Transverse colon (tissue), 4 donors: Measurements from ENCODE around the gene LRFN4.

Experiments used
- EP300 ChIP-seq: sonication (generic); formaldehyde crosslinking; IDR thresholded peaks from one replicate; pipeline ENCODE4 v1.6.1; 2017; ENCODE audit warnings: antibody characterized with exemption, low read depth
- POLR2A ChIP-seq: fragments of 450-650 bp; IDR thresholded peaks from one replicate; pipeline ENCODE4 v1.6.1; 2016; ENCODE audit warnings: antibody characterized with exemption, mild to moderate bottlenecking, moderate library complexity
- POLR2AphosphoS5 ChIP-seq, 3 donors: sonication (generic); formaldehyde crosslinking; IDR thresholded peaks; one replicate each; pipeline ENCODE4 v1.6.1; 2016; ENCODE audit warnings: antibody characterized with exemption in 3 of 3
- TF ChIP-seq, protein P1 (sequence below), 5 experiments: fragments of 200-600 bp in 3 of 5; fragments of 450-650 bp in 2 of 5; sonication (generic) in 3 of 5; IDR thresholded peaks; 1 replicate in 2 of 5; 2 replicates in 3 of 5; pipeline ENCODE4 v1.5.1; 2016 to 2017; ENCODE audit warnings: antibody characterized with exemption in 5 of 5, inconsistent platforms in 3 of 5, mild to moderate bottlenecking in 2 of 5, moderate library complexity in 1 of 5

DNA sequence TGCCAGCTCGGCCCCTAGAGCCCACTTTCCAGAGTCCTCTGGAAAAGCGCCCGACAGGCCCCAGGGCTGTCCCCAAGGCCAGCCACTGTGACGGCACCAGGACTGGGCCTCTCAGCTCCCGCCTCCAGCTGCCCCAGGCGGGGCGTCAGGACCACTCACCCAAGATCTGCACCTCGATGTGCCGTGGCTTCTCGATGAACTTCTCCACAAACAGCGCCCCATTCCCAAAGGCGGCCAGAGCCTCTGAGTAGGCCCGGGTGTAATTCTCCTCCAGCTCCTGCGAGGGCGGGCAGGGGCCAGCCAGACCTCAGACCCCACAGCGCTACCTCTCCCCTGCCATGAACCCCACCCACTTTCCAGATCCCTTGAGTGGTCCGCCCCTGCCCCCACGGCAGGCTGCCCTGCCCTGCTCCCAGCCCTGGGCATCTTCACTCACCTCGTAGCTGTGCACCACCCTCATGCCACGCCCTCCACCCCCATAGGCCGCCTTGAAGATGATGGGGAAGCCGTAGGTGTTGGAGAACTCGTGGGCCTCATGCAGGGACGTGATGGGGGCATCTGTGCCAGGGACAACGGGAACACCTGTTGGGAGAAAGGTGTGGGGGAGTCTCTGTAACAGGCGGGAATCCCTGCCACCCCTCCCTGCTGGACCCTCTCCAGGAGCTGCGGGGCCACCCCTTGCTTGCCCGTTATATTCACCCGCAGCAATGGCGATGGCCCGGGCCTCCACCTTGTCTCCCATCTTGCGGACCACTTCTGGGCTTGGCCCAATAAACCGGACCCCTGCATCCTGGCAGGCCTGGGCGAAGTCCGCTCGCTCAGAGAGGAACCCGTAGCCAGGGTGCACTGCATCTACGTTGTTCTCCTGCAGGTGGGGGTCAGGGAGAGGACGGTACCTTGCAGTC lies 14.0 kb downstream of the LRFN4 start:
- TF ChIP-seq POLR2A (no peak), POLR2AphosphoS5 (IDR thresholded peaks at IDR 0.05) (no peak), EP300 (no peak)
- TF ChIP-seq, protein P1, sequence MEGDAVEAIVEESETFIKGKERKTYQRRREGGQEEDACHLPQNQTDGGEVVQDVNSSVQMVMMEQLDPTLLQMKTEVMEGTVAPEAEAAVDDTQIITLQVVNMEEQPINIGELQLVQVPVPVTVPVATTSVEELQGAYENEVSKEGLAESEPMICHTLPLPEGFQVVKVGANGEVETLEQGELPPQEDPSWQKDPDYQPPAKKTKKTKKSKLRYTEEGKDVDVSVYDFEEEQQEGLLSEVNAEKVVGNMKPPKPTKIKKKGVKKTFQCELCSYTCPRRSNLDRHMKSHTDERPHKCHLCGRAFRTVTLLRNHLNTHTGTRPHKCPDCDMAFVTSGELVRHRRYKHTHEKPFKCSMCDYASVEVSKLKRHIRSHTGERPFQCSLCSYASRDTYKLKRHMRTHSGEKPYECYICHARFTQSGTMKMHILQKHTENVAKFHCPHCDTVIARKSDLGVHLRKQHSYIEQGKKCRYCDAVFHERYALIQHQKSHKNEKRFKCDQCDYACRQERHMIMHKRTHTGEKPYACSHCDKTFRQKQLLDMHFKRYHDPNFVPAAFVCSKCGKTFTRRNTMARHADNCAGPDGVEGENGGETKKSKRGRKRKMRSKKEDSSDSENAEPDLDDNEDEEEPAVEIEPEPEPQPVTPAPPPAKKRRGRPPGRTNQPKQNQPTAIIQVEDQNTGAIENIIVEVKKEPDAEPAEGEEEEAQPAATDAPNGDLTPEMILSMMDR (IDR thresholded peaks at IDR 0.05): no peak
